Thymus (tissue), 11 donors: ENCODE measurements around the gene NRBF2. TPM values are rescaled to one million over a fixed set of nuclear protein-coding genes. Genes with fewer than 3 reads are reported as not detected.

Experiments
- DNase-seq, 9 donors: peaks; one replicate each; pipeline ENCODE4 v3.0.0-alpha.2; 2013; ENCODE audit warnings: low spot score in 9 of 9, low read depth in 6 of 9, missing footprints in 1 of 9
- H3K27ac ChIP-seq, 2 donors: one replicate each; pipeline ENCODE4 v1.5.1; 2013; ENCODE audit warnings: control low read depth in 1 of 2, low read depth in 1 of 2, low read length in 1 of 2, mild to moderate bottlenecking in 1 of 2, moderate library complexity in 1 of 2
- H3K27me3 ChIP-seq, 2 donors: one replicate each; pipeline ENCODE4 v1.5.1; 2013; ENCODE audit warnings: low read length in 1 of 2; ENCODE audit not compliant: control insufficient read depth in 2 of 2, insufficient read depth in 1 of 2
- H3K36me3 ChIP-seq, 2 donors: one replicate each; pipeline ENCODE4 v1.5.1; 2013; ENCODE audit warnings: low read length in 1 of 2, mild to moderate bottlenecking in 1 of 2, moderate library complexity in 1 of 2; ENCODE audit not compliant: control insufficient read depth in 2 of 2, insufficient read depth in 2 of 2
- H3K4me1 ChIP-seq, 2 donors: one replicate each; pipeline ENCODE4 v1.5.1; 2013; ENCODE audit warnings: low read length in 2 of 2; ENCODE audit not compliant: control insufficient read depth in 2 of 2, insufficient read depth in 2 of 2
- H3K4me3 ChIP-seq, 2 donors: one replicate each; pipeline ENCODE4 v1.5.1; 2013; ENCODE audit warnings: low read length in 2 of 2, control low read depth in 1 of 2, mild to moderate bottlenecking in 1 of 2
- H3K9me3 ChIP-seq, 2 donors: one replicate each; pipeline ENCODE4 v1.5.1; 2013; ENCODE audit warnings: low read length in 1 of 2, mild to moderate bottlenecking in 1 of 2; ENCODE audit not compliant: control insufficient read depth in 2 of 2, insufficient read depth in 1 of 2
- WGBS: extraction: QIAGEN DNeasy Blood & Tissue Kit; methylation state at CpG from one replicate; pipeline ENCODE4 v1.1.7; 2013; 5-methylcytosine and 5-hydroxymethylcytosine counted together
- polyA plus RNA-seq: library from polyadenylated mRNA; stranded (reverse); fragments of 200-250 nt; gene quantifications from one replicate; pipeline ENCODE4 v1.2.3, GENCODE V29; 2013
- total RNA-seq: library from RNA; stranded (reverse); fragments of 120-200 nt; gene quantifications from one replicate; pipeline ENCODE4 v1.2.4, GENCODE V29; 2013
- donor health status: healthy.

NRBF2 gene
- total and polyA plus RNA-seq, 2 donors = 25.1 to 39.2 TPM

DNA sequence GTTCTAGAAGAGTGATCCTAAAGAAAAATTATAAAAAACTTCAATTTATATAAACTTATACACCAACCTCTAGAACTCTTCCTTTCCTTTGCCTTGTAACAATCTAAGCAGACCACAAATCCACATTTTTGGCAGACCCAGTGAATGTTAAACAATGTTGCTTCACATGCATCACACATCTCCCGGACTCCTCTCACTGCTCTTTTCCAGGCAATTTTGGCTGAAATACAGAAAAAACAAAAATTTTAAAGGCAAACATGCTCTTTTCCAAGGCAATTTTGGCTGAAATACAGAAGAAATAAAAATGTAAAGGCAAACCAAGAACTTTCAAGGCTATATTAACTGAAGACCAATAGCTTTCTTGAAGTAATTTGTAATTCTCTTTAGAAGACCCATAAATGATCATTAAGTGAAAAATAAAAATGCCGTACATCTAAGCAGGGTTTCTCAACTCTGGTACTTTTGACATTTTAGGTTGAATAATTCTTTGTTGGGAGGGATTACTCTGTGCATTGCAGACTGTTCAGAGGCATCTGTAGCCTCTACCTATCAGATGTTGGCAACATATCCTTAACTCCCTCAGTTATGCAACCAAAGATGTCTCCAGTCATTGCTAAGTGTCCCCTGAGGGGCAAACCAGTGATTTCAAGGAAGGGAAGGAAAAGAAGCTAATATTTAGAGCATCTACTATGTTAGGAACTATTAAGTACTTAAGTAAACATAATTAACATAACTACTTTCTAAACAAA, 64.4 kb downstream of the NRBF2 start:
- H3K9me3 ChIP-seq = no peaks in the 10 kb centered on the region
- no peak for DNase-seq
- H3K4me3 ChIP-seq = no peak overlapping the region
- WGBS = 95% methylated on average over 2 of the region's 2 CpGs
- H3K27ac ChIP-seq = no peak overlapping the region
- H3K27me3 ChIP-seq = no peaks in the 10 kb centered on the region
- H3K4me1 ChIP-seq = no peaks in the 10 kb centered on the region
- peaks cover 12 to 55% of the 10 kb centered on the region in 2 donors for H3K36me3 ChIP-seq

DNA sequence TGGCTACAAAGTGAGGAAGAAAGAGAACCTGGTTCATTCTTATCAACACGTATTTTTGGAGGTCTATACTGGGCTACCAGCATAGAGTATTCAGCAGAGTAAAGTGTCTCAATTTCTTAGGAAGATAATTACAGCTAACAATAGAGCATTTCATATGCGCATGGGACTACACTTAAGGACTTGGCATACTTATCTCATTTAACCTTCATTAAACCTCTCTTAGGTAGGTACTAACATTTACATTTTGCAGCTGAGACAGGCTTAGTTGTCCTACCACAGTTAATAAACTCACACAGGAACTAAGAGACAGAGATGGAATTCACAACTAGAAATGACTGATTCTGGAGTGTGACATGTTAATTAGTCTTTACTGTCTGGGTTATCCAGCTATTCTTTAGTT, 66.6 kb downstream of the NRBF2 start:
- Histone ChIP-seq H3K27ac (no peak overlapping the region), H3K4me3 (no peak overlapping the region), H3K4me1 (no peaks in the 10 kb centered on the region), H3K9me3 (no peaks in the 10 kb centered on the region), H3K36me3 (peaks cover 12 to 45% of the 10 kb centered on the region in 2 donors), H3K27me3 (no peaks in the 10 kb centered on the region)
- 99% methylated on average over 2 of the region's 2 CpGs for WGBS
- no peak for DNase-seq

DNA sequence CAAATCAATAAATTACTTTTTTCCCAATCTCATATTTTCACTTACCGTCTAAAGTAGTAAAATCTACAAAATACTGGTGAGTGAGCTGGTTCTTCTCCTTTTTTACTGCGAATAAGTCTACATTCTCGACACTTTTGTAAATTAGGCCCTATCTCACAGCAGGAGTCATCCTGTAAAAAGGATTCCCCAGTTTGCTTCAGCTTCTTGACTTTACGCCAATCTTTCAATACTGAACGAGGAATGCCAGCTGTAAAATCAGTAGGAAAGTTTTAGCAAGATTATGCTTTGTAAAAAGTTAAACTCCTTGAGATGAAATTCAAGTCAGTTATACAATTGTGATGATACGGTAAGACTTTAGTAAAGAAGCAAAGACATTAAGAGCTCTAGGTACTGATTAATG, 67.3 kb downstream of the NRBF2 start:
- H3K4me3 ChIP-seq = no peak overlapping the region
- no peaks in the 10 kb centered on the region for H3K27me3 ChIP-seq
- WGBS = 81% methylated on average over 6 of the region's 6 CpGs
- H3K36me3 ChIP-seq = peaks cover 8 to 43% of the 10 kb centered on the region in 2 donors
- no peak for DNase-seq
- no peaks in the 10 kb centered on the region for H3K9me3 ChIP-seq
- no peak overlapping the region for H3K27ac ChIP-seq
- no peaks in the 10 kb centered on the region for H3K4me1 ChIP-seq

DNA sequence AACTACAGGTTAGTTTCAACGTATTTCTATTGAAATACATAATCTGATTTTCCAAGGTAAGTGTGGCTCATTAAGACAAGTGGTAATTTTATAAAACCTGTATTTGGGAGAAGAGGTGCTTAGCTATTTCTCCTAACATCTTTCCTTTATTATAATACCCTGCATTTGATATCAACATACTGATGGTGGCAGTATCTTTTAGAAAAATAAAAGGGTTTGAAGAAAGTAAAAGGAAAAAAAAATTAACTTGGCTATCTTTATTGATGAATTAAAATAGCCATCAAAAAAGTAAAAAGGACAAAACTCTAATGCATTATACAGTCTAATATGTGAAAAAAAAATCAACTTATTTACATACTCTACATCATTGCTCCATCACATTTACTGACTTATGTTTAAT, 68.0 kb downstream of the NRBF2 start:
- no peak for DNase-seq
- no peaks in the 10 kb centered on the region for H3K9me3 ChIP-seq
- H3K27me3 ChIP-seq = no peaks in the 10 kb centered on the region
- 1% methylated on average over 1 of the region's 1 CpG for WGBS
- no peak overlapping the region for H3K4me3 ChIP-seq
- H3K27ac ChIP-seq = no peak overlapping the region
- peaks cover 13 to 45% of the 10 kb centered on the region in 2 donors for H3K36me3 ChIP-seq
- no peaks in the 10 kb centered on the region for H3K4me1 ChIP-seq
